Measurements from ENCODE around the gene SMARCB1. TPM values are rescaled to one million over a fixed set of nuclear protein-coding genes. Genes with fewer than 3 reads are reported as not detected.

SMARCB1 gene
- polyA plus RNA-seq, 4 donors: 159 to 210 (median 201) TPM

DNA sequence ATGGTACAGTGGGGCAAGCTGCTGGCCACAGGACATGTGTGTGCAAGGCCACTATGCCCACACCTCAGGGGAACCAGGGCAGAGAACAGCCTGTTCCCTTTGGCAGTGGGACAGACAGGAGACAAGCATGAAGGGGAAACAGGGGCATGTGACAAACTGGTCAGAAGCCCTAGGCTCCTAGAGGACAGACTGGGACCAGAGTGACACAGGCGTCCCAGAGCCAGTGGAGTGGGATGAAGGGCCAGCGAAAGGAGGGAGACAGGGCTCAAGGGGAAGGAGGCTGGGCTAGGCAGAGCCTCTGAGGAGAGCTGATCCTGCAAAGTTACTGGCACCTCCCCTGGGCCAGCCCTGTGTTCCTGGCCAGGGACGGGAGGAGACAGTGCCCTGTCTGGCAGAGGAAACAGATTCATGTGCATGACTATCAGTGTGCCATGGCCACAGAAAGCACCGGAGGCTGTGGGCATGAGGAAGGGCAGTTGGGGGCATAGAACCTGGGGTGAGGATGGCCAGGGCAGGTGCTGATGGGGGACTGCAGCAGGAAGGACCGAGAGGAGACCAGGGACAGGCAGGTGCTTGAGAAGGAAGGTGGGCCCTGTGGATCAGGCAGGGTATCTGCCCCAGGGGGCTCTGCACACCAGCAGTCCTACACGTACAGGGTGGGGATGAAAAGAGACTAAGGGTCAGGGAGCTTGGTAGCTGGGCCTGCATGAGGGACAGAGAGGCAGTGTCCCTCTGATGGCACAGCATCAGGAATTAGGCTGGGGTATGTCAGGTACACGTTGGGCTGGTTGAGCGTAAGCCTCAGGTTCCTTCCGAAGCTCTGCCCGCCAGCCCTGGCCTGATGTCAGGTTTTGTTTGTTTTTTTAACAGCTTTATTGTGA is 42.3 kb downstream of the SMARCB1 start:
- DNase-seq (ENCODE audit: low read depth in 4 of 4, low spot score in 2 of 4): no peak

DNA sequence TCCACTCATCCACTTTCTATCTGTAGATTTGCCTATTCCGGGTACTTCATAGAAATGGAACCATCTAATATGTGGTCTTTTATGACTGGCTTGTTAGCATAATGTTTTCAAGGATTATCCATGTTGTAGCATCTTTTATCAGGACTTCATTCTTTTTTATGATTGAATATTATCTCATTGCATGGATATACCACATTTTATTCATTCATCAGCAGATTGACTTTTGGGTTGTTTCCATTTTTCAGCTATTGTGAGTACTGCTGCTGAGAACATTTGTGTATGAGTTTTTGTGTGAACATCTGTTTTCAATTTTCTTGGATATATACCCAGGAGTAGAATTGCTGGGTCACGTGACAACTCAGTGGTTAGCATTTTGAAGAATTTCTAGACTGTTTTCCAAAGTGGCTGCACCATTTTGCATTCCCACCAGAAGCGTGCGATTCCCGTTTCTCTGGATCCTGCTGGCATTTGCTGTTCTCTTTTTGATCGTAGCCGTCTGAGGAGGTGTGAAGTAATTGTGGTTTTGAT is 43.1 kb downstream of the SMARCB1 start:
- DNase-seq (ENCODE audit: low read depth in 4 of 4, low spot score in 2 of 4): no peak

- no peak for DNase-seq (ENCODE audit: low read depth in 4 of 4, low spot score in 2 of 4)
Measured at GRCh38 chr22:23831261-23831660, 44.5 kb downstream of the SMARCB1 start.

GRCh38 chr22:23831781-23832180 is 45.0 kb downstream of the SMARCB1 start:
- no peak for DNase-seq (ENCODE audit: low read depth in 4 of 4, low spot score in 2 of 4)

GRCh38 chr22:23832226-23833016 is 45.7 kb downstream of the SMARCB1 start:
- no peak for DNase-seq (ENCODE audit: low read depth in 4 of 4, low spot score in 2 of 4)

- no peak for DNase-seq (ENCODE audit: low read depth in 4 of 4, low spot score in 2 of 4)
Measured at GRCh38 chr22:23833017-23833751, 46.4 kb downstream of the SMARCB1 start.

GRCh38 chr22:23833911-23834317 is 47.1 kb downstream of the SMARCB1 start:
- no peak for DNase-seq (ENCODE audit: low read depth in 4 of 4, low spot score in 2 of 4)

DNA sequence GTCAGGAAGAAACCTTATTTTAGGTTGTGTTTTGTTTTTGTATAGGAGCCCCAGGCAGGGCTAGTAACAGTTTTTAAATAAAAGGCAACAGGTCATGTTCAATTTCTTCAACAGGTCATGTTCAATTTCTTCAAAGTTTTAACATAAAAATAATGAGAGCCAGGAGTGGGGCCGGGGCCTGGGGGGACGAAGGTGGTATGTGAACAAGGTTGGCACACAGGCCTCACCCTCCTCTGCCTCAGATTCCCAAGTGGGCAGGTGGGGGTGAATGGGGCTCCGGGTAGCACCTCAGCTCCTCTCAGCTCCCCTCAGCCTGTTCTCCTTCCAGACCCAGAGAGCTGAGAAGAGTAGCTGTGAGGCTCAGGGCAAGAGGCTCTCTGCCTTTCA is 47.6 kb downstream of the SMARCB1 start:
- no peak for DNase-seq (ENCODE audit: low read depth in 4 of 4, low spot score in 2 of 4)

GRCh38 chr22:23834793-23835483 is 48.2 kb downstream of the SMARCB1 start:
- DNase-seq (ENCODE audit: low read depth in 4 of 4, low spot score in 2 of 4): no peak

GRCh38 chr22:23835484-23836144 is 48.8 kb downstream of the SMARCB1 start:
- no peak for DNase-seq (ENCODE audit: low read depth in 4 of 4, low spot score in 2 of 4)

DNA sequence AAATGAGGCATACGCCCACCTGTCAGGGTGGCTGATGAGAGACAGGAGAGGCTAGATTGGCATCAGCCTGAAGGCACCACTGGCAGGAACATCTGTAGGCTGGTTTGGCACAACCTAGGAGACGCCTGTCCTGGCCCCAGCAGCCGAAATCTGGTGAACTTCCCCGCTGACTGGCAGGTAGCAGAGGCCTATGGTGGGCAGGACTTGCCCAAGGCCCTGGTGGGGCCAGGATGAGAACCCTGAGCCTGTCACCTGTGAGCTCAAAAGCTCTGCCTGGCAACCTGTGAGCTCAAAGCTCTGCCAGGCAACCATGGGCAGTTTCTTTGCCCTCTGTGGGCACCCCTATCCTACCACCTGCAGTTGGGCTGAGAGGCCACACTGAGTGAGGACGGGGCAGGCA is 49.5 kb downstream of the SMARCB1 start:
- DNase-seq (ENCODE audit: low read depth in 4 of 4, low spot score in 2 of 4): no peak

- no peak for DNase-seq (ENCODE audit: low read depth in 4 of 4, low spot score in 2 of 4)
Measured at GRCh38 chr22:23836692-23837495, 50.1 kb downstream of the SMARCB1 start.

DNA sequence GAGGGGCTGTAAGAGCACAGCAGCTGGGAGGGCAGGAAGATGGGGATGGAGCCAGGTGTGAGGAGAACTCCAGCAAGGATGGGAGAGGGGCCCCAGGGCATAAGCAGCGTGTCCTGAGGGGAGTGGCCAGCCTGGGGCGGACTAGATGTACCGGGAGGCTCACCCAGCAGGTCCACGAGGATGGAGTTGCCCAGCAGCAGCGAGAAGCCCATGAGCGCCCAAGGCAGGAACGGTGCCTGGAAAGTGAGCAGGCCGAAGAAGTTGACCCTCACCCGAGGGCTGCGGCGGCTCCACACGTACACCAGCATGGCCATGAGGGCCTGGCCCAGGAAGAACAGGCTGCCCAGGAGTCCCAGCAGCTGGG is 50.7 kb downstream of the SMARCB1 start:
- DNase-seq (ENCODE audit: low read depth in 4 of 4, low spot score in 2 of 4): no peak

- no peak for DNase-seq (ENCODE audit: low read depth in 4 of 4, low spot score in 2 of 4)
Measured at GRCh38 chr22:23837911-23838680, 51.3 kb downstream of the SMARCB1 start.

- DNase-seq (ENCODE audit: low read depth in 4 of 4, low spot score in 2 of 4): peak; percentile 81 to 92 (median 87)
Measured at GRCh38 chr22:23838681-23839468, 52.1 kb downstream of the SMARCB1 start, which contains the start of gene DERL3. TSS of gene DERL3 (minus strand) at chr22:23839006. CDS start at chr22:23838987, 19 bp downstream.

GRCh38 chr22:23840026-23840425 is 53.3 kb downstream of the SMARCB1 start:
- no peak for DNase-seq (ENCODE audit: low read depth in 4 of 4, low spot score in 2 of 4)

DNA sequence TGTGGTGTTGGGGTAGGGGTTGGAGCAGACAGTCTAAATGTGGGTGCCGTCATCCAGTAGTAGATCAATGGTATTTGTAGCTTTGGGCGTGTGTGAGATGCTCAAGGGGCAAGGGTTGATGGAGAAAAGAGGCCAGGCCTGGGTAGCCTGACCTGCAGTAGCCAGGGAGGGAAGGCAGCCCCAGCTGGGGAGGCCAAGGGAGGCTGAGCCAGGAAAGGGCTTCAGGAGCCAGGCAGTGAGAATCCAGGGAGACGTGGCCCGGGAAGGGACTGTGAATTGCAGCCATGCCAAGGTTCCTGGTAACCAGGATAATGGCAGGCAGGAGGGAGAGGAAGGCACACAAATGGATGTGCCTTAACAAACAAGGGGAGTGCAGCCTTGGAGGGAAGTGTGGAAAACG is 54.5 kb downstream of the SMARCB1 start:
- DNase-seq (ENCODE audit: low read depth in 4 of 4, low spot score in 2 of 4): no peak
